Parathyroid adenoma (tissue), 2 donors: ENCODE data around the gene TMEM44.

Source experiments
- H2AFZ ChIP-seq: fragments of 300-600 bp; sonication (generic); one replicate; pipeline ENCODE4 v1.7.0; 2017; ENCODE audit warnings: antibody characterized with exemption, mild to moderate bottlenecking
- H3K27ac ChIP-seq: fragments of 300-600 bp; sonication (generic); one replicate; pipeline ENCODE4 v1.7.0; 2017
- H3K27me3 ChIP-seq: fragments of 300-600 bp; sonication (generic); one replicate; pipeline ENCODE4 v1.7.0; 2017; ENCODE audit warnings: low read length; ENCODE audit not compliant: control insufficient read depth, insufficient read depth
- H3K36me3 ChIP-seq: fragments of 300-600 bp; sonication (generic); one replicate; pipeline ENCODE4 v1.7.0; 2017; ENCODE audit warnings: low read length; ENCODE audit not compliant: control insufficient read depth, insufficient read depth
- H3K4me1 ChIP-seq: fragments of 300-600 bp; sonication (generic); one replicate; pipeline ENCODE4 v1.7.0; 2017; ENCODE audit warnings: control low read depth
- H3K4me2 ChIP-seq: fragments of 300-600 bp; sonication (generic); one replicate; pipeline ENCODE4 v1.7.0; 2017; ENCODE audit warnings: low read length
- H3K4me3 ChIP-seq: fragments of 300-600 bp; sonication (generic); one replicate; pipeline ENCODE4 v1.7.0; 2017; ENCODE audit warnings: low read depth, low read length
- H3K79me2 ChIP-seq: fragments of 300-600 bp; sonication (generic); one replicate; pipeline ENCODE4 v1.7.0; 2017; ENCODE audit warnings: control low read depth
- H3K9ac ChIP-seq: fragments of 300-600 bp; sonication (generic); one replicate; pipeline ENCODE4 v1.7.0; 2017; ENCODE audit warnings: mild to moderate bottlenecking
- H3K9me3 ChIP-seq: fragments of 300-600 bp; sonication (generic); one replicate; pipeline ENCODE4 v1.7.0; 2017; ENCODE audit warnings: low read length; ENCODE audit not compliant: control insufficient read depth
- CTCF ChIP-seq: fragments of 300-600 bp; sonication (generic); IDR thresholded peaks from one replicate; pipeline ENCODE4 v1.7.0; 2017; ENCODE audit warnings: antibody characterized with exemption, mild to moderate bottlenecking
- donor health status: primary hyperparathyroidism.

Gene TMEM44

GRCh38 chr3:194661946-194662345 lies 28.7 kb upstream of the TMEM44 start:
- Histone ChIP-seq H3K79me2 (no peaks in the 10 kb centered on the region), H3K4me3 (no peak overlapping the region), H2AFZ (no peak overlapping the region), H3K4me1 (no peaks in the 10 kb centered on the region), H3K36me3 (no peaks in the 10 kb centered on the region), H3K9ac (no peak overlapping the region), H3K27ac (no peak overlapping the region), H3K27me3 (no peaks in the 10 kb centered on the region), H3K9me3 (no peaks in the 10 kb centered on the region), H3K4me2 (no peak overlapping the region)
- no peak for TF ChIP-seq CTCF

DNA sequence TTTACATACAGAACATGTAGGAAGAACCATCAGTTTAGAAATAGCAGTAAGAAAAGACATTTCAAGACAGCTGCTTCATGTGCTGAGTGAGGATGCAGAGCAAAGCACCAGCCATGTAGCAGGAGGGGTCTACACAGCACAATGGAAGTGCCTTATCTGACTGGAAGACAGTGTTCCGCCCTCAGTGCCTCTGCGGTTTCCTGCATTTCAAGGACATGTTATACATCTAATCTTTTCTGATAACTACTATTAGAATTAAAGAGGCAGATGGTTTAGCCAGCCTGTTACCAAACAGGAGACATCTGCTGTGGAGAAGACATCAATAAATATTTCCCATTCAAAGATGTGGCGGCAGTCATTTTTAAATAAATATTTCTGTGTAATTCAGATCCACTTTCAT lies 28.2 kb upstream of the TMEM44 start:
- Histone ChIP-seq H3K27me3 (no peaks in the 10 kb centered on the region), H3K36me3 (no peaks in the 10 kb centered on the region), H3K4me3 (no peak overlapping the region), H3K9ac (no peak overlapping the region), H3K4me1 (no peaks in the 10 kb centered on the region), H3K79me2 (no peaks in the 10 kb centered on the region), H3K9me3 (no peaks in the 10 kb centered on the region), H3K4me2 (no peak overlapping the region), H2AFZ (no peak overlapping the region), H3K27ac (no peak overlapping the region)
- TF ChIP-seq CTCF = no peak

DNA sequence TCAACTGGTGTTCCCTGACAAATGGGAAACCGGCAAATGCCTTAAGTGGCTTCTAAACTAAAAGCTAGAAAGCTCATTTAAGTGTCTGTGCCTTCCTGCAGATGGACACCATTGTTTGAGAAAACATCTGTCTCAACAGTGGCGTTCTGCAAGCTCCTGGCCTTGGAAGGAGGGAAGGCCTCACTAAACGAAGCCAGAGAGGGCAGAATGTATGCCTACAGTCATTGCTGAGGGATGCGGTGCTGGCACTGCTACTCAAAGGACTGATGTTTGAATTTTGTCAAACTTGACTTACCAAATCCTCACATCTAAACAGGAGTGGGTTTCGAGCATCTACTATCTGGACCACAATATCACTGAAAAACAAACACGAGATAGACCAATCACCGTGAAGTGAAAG lies 26.6 kb upstream of the TMEM44 start:
- no peak for TF ChIP-seq CTCF
- Histone ChIP-seq H3K27ac (no peak overlapping the region), H3K79me2 (no peaks in the 10 kb centered on the region), H3K9ac (no peak overlapping the region), H3K4me1 (no peaks in the 10 kb centered on the region), H3K4me2 (no peak overlapping the region), H3K27me3 (no peaks in the 10 kb centered on the region), H3K36me3 (no peaks in the 10 kb centered on the region), H3K4me3 (no peak overlapping the region), H2AFZ (no peak overlapping the region), H3K9me3 (no peaks in the 10 kb centered on the region)

GRCh38 chr3:194658477-194659242 lies 25.4 kb upstream of the TMEM44 start:
- no peak overlapping the region for H3K4me3 ChIP-seq
- no peak overlapping the region for H3K9ac ChIP-seq
- H3K79me2 ChIP-seq = no peaks in the 10 kb centered on the region
- no peak for TF ChIP-seq CTCF
- no peak overlapping the region for H3K4me2 ChIP-seq
- no peaks in the 10 kb centered on the region for H3K9me3 ChIP-seq
- H3K36me3 ChIP-seq = no peaks in the 10 kb centered on the region
- H3K4me1 ChIP-seq = no peaks in the 10 kb centered on the region
- no peak overlapping the region for H2AFZ ChIP-seq
- no peaks in the 10 kb centered on the region for H3K27me3 ChIP-seq
- H3K27ac ChIP-seq = no peak overlapping the region

DNA sequence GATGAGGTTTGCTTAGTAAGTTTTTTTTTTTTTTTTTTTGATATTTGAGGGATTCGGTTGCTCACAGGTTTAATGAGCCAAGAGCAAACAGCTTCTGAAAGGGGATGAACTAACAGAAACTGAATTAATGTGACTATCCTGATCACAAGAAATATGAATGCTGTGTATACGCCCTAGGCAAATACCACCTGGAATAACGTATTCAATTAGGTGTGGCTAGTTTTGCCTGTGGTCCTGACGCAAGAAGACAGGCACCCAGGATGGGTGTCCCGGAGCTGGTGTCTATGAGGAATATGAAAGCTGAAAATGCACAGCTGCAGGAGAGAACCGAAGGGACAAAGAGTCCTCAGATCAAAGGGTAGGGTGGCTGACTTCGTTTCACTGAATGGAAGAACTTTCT lies 24.2 kb upstream of the TMEM44 start:
- H3K4me1 ChIP-seq = no peaks in the 10 kb centered on the region
- no peak overlapping the region for H3K4me2 ChIP-seq
- H3K27me3 ChIP-seq = no peaks in the 10 kb centered on the region
- H2AFZ ChIP-seq = no peak overlapping the region
- H3K27ac ChIP-seq = no peak overlapping the region
- no peak overlapping the region for H3K9ac ChIP-seq
- no peak for TF ChIP-seq CTCF
- H3K4me3 ChIP-seq = no peak overlapping the region
- no peaks in the 10 kb centered on the region for H3K9me3 ChIP-seq
- H3K79me2 ChIP-seq = no peaks in the 10 kb centered on the region
- H3K36me3 ChIP-seq = no peaks in the 10 kb centered on the region
